GM11168 (cell line): ENCODE measurements around the gene MIS12.

Experiments used
- in situ Hi-C: fragments of 300-500 bp; cut with MboI; formaldehyde crosslinking; loops from one replicate; pipeline ENCODE4 v1.12.0; 2022; ENCODE audit warnings: low sequenced_read_pairs; ENCODE audit not compliant: unreplicated experiment

Gene MIS12

GRCh38 chr17:5486206-5487124 is at the start of gene MIS12:
MIS12 (plus strand) TSS chr17:5486566; CDS start chr17:5488863, 2,297 bp downstream.
- in situ Hi-C loops: no loop called here

DNA sequence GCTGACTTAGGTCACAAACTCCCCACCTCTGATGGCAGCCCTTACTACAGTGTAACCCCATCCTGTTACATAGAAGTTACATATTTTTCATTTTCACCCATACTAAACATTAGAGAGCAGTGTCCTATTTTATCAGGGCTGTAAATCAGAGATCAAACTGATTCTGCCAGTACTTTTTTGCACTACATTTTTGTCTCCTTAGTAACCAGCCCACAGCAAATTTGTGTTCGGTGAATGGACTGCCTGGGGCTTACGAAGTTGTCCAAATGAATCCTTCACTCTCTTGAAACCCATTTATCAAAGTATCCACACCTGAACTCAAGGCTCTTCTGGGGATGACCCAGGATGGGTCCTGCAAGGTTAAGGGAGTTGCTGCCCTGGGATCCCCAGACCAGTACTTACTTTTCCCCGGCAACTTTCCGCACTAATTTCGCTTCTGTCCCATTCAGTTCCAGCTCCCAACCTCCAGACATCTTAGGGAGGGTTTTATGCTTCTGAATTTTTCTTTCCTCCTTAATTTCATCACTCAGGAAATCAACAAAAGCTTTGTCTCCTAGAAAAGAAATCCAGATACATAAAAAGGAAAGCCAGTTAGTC is 48.5 kb upstream of the MIS12 start:
- in situ Hi-C loops: no loop called here

DNA sequence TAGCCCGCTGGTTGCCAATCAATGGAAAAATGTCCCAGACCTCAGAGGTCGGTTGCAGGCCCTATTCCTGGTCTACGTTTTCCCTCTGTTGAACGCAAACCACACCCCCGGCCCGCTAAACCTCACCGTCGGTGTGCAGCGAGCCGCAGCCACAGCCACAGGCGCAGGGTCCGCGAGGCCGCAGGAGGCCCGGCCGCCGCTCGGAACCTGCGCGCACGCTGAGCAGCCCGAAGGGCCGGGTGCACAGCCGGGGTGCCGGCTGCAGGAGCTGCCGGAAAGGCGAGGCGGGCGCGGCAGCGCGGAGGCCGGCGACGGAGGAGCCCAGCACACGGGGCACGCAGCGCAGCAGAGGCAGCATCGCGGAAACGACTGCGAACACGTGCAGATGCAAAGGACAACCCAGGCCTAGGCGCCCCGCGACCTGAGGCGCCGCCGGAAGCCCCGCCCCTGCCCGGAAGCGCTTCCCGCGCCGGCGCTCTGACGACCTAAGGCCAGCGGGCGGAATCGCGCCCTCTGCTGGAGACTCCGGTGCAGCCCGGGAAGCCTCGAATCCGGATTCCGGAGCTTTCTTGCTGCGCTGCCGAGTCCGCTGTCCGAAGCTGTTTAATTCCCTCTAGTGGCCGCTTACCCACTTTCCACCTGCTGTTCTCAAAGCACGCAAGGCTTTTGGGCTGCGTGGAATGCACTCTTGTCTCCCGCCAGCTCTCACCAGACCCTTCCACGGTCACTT is 47.5 kb upstream of the MIS12 start, which contains the start of gene C1QBP:
Gene C1QBP, minus strand, starts transcription at position 440 of the 730 bp plus-strand sequence. Its CDS starts 82 bp downstream, at position 358.
- in situ Hi-C loops: no loop called here

- in situ Hi-C loops: no loop called here
These were observed 47.0 kb upstream of the MIS12 start for GRCh38 chr17:5439446-5439764.

DNA sequence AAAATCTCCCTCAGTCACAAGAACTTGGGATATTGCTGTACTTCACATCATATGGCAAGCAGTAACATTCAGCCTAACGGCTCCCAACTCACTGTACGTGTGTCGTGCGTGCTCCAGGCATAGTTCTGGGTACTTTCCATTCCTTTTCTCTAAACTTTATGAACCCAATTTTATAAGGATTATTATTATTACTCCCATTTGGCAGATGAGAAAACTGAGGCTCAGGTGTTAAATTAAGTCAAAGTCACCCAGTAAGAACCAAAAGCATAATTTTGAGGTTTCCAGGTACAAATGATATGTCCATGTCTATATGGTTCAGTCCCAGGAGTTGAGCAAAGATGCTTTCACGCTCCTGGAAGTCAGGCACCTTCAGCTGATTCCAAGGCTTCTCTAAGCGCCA is 42.6 kb upstream of the MIS12 start:
- in situ Hi-C loops: no loop called here

GRCh38 chr17:5444209-5444608 is 42.2 kb upstream of the MIS12 start:
- in situ Hi-C loops: no loop called here

- in situ Hi-C loops: no loop called here
These were observed 39.6 kb upstream of the MIS12 start for GRCh38 chr17:5446786-5447185.

DNA sequence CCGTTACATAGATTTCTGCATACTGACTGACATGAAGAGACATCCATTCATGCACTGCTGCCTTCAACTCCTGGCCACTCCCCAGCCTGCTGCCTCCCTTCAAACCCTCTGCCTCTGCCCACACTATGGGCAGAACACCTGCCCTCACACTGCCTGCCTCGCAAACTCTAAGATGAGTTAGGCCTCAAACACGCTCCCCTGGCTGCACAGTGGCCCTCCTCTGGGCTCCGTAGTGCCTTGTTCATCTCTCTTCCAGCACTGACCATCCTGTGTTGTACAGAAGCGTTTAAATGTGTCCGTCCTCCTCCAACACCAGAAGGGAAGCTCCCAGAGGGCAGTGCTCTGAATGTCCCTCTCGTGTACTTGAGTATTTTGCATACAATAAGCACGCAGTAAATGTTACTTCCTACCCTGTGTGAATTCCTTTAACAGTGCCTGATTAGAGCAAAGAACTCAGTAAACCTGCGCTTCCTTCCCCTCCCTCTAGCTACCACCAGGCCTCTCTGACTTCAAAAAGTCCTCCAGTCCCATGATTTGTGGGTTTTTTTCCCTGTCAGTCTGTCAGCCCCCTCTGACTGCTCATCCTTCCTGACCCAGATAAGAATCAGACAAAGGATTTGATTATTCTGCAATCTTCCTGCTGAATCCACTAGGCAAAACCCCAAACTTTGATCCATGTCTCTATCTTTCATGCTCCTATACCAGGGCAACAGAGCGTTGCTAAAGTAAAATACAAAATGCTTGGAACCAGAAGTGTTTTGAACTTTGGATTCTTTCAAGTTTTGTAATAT is 21.5 kb upstream of the MIS12 start:
- in situ Hi-C loops: no loop called here

GRCh38 chr17:5466295-5466694 is 20.1 kb upstream of the MIS12 start:
- in situ Hi-C loops: no loop called here

DNA sequence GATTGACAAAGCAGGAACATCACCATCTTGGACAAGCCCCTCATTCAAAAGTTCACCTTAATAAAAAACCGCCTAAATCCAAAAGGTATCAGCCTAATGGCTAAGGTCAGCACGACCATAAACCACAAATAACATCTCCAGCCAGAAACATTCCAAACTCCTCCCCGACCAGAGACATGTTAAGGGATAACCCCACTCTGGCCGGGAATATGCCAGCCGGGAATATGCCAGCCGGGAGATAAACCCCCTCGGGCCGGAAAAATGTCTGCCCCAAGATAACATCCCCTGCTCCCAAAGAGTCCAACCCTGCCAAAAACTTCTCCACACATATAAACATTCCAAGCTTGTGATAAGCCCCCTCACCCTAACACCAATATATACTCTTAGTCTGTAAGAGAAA is 18.9 kb upstream of the MIS12 start:
- in situ Hi-C loops: no loop called here

- in situ Hi-C loops: no loop called here
These were observed 18.3 kb upstream of the MIS12 start for GRCh38 chr17:5468075-5468473.

- in situ Hi-C loops: no loop called here
These were observed 13.9 kb upstream of the MIS12 start for GRCh38 chr17:5472511-5472910.

DNA sequence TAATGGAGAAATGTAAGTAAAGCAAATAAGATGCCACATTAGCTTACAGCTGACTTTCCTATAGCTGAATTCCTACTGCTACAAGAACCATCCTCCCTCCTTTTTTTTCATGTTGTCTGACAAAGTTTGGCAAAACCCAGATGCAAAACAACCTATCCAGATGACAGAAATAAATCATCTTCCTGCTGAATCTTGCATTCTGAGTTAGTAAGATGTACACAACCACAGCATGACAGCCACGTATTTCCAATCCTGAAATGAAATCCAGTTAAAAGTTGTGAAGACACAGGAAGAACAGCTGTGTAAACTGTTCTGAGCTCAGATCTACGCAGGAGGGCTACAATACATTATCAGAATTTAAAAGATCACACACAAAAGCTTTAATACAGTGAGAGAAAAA is 12.5 kb upstream of the MIS12 start:
- in situ Hi-C loops: no loop called here

DNA sequence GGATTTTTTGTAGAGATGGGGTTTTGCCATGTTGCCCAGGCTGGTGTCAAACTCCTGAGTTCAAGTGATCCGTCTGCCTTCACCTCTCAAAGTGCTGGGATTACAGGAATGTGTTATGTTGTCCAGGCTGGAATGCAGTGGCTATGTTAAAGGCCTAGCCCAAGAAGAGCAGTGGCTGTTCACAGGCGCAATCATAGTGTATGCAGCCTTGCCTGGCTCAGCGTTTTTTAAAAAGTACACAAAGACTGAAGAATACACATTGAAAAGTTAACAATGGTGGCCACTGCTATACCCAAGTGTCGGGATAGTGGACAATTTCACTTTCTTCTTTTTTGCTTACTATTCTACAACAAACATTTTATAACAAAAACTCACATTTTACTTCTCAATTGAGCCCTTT is 7.4 kb upstream of the MIS12 start:
- in situ Hi-C loops: no loop called here

- in situ Hi-C loops: no loop called here
These were observed 5.4 kb upstream of the MIS12 start for GRCh38 chr17:5480962-5481361.

GRCh38 chr17:5481451-5481850 is 4.9 kb upstream of the MIS12 start:
- in situ Hi-C loops: no loop called here

DNA sequence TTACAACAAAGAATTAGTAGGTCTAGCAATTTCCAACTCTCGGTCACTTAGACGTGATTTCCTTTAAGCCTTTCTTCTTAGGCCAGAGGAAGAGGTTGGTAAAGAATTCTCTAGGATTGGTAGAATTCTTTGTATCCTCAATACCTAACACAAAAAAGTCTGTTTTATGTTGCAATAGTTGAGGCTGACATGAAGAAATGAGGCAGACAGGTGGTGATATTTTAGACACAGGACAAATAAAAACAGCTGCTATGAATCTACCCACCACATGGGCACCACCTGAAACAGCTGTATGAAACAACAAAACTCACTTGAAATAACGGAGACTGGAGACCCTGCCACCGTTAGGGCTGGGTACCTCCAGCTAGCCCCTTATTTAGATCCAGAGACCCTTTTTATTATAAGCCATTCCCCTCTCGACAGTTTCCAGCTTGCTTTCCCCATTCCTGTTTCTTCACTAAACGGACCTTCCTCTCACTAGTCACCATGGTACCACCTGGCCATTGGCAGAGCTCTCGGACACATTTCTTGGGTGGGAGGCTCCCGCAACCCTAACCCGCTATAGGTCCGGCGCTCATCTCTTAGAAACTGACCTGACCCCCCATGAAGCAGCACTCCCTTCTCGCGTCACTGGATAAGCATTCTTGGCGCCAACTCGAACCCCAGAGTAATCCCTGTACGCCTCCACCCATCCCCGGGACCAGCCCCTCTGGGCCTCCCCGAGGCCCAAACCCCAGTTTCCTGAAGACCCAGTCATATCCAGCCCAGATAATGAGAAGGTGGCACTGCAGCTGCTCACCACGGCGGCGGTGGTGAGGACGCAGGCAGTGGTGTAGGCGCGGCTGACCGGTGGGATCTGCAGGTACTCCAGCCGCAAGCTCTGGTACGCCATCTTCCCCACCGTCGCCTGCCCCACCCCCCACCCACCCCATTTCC is 828 bp upstream of the MIS12 start, which contains the start of gene DERL2:
Gene DERL2, minus strand, starts transcription at position 909 of the 936 bp plus-strand sequence. Its CDS starts 17 bp downstream, at position 892.
- in situ Hi-C loops: no loop called here

GRCh38 chr17:5488752-5489151 is 2.4 kb downstream of the MIS12 start:
- in situ Hi-C loops: no loop called here

- in situ Hi-C loops: no loop called here
These were observed 6.6 kb downstream of the MIS12 start for GRCh38 chr17:5492970-5493369.
